Fibroblast of the aortic adventitia (primary cell): ENCODE results near the gene PRLR. TPM values are rescaled to one million over a fixed set of nuclear protein-coding genes. Genes with fewer than 3 reads are reported as not detected.

Experiments used
- DNase-seq: peaks from one replicate; pipeline ENCODE4 v3.0.0-alpha.2; 2010; ENCODE audit warnings: low read depth
- H3K4me3 ChIP-seq: 2 replicates; pipeline ENCODE4 v1.5.1; 2011; ENCODE audit warnings: low read depth, mild to moderate bottlenecking, control low read depth, low read length, moderate library complexity
- CTCF ChIP-seq: IDR thresholded peaks from 2 replicates; pipeline ENCODE4 v1.5.1; 2011; ENCODE audit warnings: mild to moderate bottlenecking, low read length, control low read depth, inconsistent platforms; ENCODE audit not compliant: insufficient read depth
- total RNA-seq: library from RNA; depleted of rRNA; stranded (reverse); fragments of >200 nt; gene quantifications from 2 replicates; pipeline ENCODE4 v1.2.3, GENCODE V29; 2012; ENCODE audit warnings: low replicate concordance

Gene PRLR
- total RNA-seq, 1 donor: 0.63 TPM

DNA sequence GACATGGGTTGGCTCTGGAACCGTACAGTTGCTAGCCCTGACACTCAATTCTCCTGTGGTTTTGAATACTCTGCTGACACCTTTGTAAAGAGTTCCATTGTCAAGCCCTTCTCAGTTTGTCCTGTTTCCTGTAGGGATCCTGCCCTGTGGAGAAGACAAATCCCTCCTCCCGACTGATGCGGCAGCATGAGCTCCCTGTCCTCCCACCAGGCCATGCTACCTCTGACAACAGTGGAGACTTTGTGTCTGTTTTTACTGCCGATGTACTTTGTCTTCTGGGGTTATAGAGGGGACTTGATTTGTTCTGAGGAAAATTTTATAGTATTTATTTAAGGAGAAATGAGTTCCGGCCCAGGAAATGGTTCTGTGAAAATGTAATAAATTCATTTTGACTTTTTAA lies 57.8 kb downstream of the PRLR start:
- no peak for TF ChIP-seq CTCF
- no peak for DNase-seq
- H3K4me3 ChIP-seq: no peak overlapping the region

DNA sequence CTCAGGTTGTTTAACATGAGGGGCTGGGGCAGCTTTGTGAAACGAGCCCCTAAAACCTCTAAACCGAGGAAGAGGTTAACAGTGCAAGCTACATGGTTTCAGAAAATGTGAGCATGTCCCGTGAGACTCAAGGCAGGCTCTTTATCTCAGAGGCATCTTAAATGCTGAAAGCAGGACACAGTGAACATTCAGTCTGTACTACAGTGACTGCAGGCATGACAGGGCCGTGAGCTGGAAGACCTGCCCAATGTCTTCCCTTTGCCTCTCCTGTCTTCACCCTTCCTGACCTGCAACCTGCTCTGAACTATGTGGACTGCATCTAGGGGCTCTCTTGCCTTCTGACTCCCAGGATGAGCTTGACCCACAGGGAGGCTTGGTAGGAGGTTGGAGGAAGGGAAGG lies 58.3 kb downstream of the PRLR start:
- no peak for DNase-seq
- H3K4me3 ChIP-seq: no peak overlapping the region
- TF ChIP-seq CTCF: no peak

- H3K4me3 ChIP-seq: no peak overlapping the region
- no peak for DNase-seq
- TF ChIP-seq CTCF: no peak
Observed at GRCh38 chr5:35171078-35171477, 59.2 kb downstream of the PRLR start.

DNA sequence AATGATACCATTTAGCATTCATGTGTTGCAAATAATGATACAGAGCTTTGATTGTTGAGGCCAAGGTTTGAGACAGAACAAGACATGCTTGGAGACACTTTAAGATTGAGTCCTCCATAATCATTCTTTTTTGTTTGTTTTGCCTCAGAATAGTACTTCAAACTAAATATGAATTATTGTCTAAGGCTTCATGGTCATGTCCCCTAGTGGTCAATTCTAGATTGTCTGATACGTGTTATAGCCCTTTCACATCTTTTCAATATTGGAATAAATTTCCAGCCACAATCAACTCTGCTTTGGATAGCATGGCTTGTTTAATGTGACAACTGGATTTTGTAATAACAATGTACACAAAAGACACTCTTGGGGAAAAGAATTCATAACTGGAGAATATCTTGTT lies 64.2 kb downstream of the PRLR start:
- TF ChIP-seq CTCF: peak; percentile 14
- no peak for DNase-seq
- H3K4me3 ChIP-seq: no peak overlapping the region

DNA sequence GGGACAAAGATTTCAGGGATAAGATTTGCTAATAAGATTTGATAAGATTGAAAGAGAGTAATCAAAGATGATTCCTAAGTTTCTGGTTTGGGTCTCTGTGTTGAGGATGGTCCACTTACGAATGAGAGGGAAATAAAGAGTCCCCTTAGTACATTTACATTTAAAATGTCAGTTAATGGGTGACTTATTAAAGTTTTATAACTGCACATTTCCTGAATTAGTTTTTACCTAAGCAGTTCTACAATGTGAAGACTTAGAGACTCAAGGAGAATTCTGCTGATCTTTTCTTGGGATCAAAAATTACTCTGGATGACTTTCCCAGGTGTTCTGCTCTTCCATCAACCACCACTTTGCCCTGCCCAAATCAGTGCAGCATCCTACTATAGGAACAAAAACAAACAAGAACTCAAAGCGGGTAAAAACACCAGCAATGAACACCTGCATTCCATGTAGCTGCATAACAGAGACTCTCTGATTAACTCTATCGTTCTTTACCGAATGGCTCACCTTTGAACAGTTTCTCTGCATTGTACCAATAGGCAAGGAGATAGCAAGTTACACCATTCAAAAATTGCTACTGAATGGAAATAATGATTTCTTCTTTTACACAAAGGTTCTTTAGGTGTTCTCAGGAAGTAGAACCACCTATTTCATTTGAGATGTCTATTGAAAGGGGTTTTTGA lies 65.3 kb downstream of the PRLR start:
- TF ChIP-seq CTCF: no peak
- DNase-seq: no peak
- H3K4me3 ChIP-seq: no peak overlapping the region

GRCh38 chr5:35163710-35164033 lies 66.6 kb downstream of the PRLR start:
- TF ChIP-seq CTCF: no peak
- no peak for DNase-seq

More at GRCh38 chr5:35163710-35164033, 66.6 kb downstream of the PRLR start:
- H3K4me3 ChIP-seq: no peak overlapping the region
